OCI-LY3 (cell line): ENCODE results near the gene NUFIP2.

Experiments
- H2AFZ ChIP-seq: fragments of 200-600, 300-600 bp; shearing (Covaris generic); 2 replicates; pipeline ENCODE4 v1.6.0; 2014; ENCODE audit warnings: antibody characterized with exemption, low read depth, low read length
- H3K27ac ChIP-seq: fragments of 200-600, 300-600 bp; sonication (generic); 2 replicates; pipeline ENCODE4 v1.5.1; 2014; ENCODE audit warnings: mild to moderate bottlenecking, low read length, moderate library complexity, mixed read lengths
- H3K27me3 ChIP-seq: fragments of 200-600, 300-600 bp; sonication (generic); 2 replicates; pipeline ENCODE4 v1.6.1; 2014; ENCODE audit warnings: low read depth, low read length, mixed read lengths
- H3K36me3 ChIP-seq: fragments of 200-600, 300-600 bp; sonication (generic); replicated peaks from 2 replicates; pipeline ENCODE3; 2014; ENCODE audit warnings: low read depth, low read length, mixed read lengths
- H3K4me1 ChIP-seq: fragments of 300-600, 200-600 bp; sonication (generic); 2 replicates; pipeline ENCODE4 v1.6.1; 2014; ENCODE audit warnings: low read length, mixed read lengths
- H3K4me2 ChIP-seq: fragments of 200-600, 300-600 bp; sonication (generic); 2 replicates; pipeline ENCODE4 v1.6.1; 2014; ENCODE audit warnings: low read length, mixed read lengths
- H3K4me3 ChIP-seq: fragments of 300-600, 200-600 bp; sonication (generic); 2 replicates; pipeline ENCODE4 v1.5.1; 2014; ENCODE audit warnings: antibody characterized with exemption, mild to moderate bottlenecking, low read length, moderate library complexity
- H3K79me2 ChIP-seq: fragments of 300-600, 200-600 bp; shearing (Covaris generic); 2 replicates; pipeline ENCODE4 v1.6.1; 2014; ENCODE audit warnings: mild to moderate bottlenecking, low read length, mixed read lengths
- H3K9ac ChIP-seq: fragments of 300-600, 200-600 bp; shearing (Covaris generic); 2 replicates; pipeline ENCODE4 v1.6.0; 2014; ENCODE audit warnings: mild to moderate bottlenecking, low read length, moderate library complexity
- H3K9me3 ChIP-seq: fragments of 200-600, 300-600 bp; shearing (Covaris generic); 2 replicates; pipeline ENCODE4 v1.6.1; 2014; ENCODE audit warnings: low read length, mixed read lengths; ENCODE audit not compliant: insufficient read depth
- H4K20me1 ChIP-seq: fragments of 200-600, 300-600 bp; sonication (generic); 2 replicates; pipeline ENCODE4 v1.6.1; 2016; ENCODE audit warnings: low read length, mixed read lengths; ENCODE audit not compliant: insufficient read depth
- EZH2phosphoT487 ChIP-seq: fragments of 200-600 bp; shearing (Covaris generic); IDR thresholded peaks from 2 replicates; pipeline ENCODE4 v1.6.1; 2018; ENCODE audit warnings: antibody characterized with exemption, mixed run types, low read depth
- TF ChIP-seq, protein P1 (sequence below): fragments of 200-600, 300-600 bp; sonication (generic); IDR thresholded peaks from 2 replicates; pipeline ENCODE4 v1.5.1; 2014; ENCODE audit warnings: antibody characterized with exemption, low read length, low read depth

Gene NUFIP2

DNA sequence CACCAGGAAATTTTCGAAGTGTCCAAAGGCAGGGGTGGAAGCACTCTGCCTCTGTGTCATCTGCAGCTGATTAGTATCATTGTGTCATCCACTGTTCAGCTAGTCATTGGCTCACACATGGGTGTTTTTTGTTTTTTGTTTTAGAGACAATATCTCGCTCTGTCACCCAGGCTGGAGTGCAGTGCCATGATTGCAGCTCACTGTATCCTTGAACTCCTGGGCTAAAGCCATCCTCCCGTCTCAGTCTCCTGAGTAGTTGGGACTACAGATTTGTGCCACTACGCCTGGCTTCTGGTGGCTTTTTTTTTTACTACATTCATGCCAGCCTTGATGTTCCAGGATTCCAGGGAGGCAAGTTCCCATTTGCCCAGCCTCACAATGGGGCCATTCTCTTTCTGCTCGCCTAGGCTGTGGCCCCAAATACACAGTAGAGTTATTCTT lies 81.2 kb downstream of the NUFIP2 start:
- H3K79me2 ChIP-seq = no peaks in the 10 kb centered on the region
- no peak overlapping the region for H3K9ac ChIP-seq
- no peaks in the 10 kb centered on the region for H3K36me3 ChIP-seq
- no peaks in the 10 kb centered on the region for H3K9me3 ChIP-seq
- H3K4me3 ChIP-seq = no peak overlapping the region
- TF ChIP-seq, protein P1, sequence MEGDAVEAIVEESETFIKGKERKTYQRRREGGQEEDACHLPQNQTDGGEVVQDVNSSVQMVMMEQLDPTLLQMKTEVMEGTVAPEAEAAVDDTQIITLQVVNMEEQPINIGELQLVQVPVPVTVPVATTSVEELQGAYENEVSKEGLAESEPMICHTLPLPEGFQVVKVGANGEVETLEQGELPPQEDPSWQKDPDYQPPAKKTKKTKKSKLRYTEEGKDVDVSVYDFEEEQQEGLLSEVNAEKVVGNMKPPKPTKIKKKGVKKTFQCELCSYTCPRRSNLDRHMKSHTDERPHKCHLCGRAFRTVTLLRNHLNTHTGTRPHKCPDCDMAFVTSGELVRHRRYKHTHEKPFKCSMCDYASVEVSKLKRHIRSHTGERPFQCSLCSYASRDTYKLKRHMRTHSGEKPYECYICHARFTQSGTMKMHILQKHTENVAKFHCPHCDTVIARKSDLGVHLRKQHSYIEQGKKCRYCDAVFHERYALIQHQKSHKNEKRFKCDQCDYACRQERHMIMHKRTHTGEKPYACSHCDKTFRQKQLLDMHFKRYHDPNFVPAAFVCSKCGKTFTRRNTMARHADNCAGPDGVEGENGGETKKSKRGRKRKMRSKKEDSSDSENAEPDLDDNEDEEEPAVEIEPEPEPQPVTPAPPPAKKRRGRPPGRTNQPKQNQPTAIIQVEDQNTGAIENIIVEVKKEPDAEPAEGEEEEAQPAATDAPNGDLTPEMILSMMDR = no peak
- TF ChIP-seq EZH2phosphoT487 = no peak
- H4K20me1 ChIP-seq = no peaks in the 10 kb centered on the region
- no peak overlapping the region for H3K4me2 ChIP-seq
- H3K27ac ChIP-seq = no peak overlapping the region
- no peak overlapping the region for H2AFZ ChIP-seq
- H3K27me3 ChIP-seq = peaks cover 12% of the 10 kb centered on the region; the same call in 1 of the 2 replicates
- H3K4me1 ChIP-seq = no peaks in the 10 kb centered on the region

DNA sequence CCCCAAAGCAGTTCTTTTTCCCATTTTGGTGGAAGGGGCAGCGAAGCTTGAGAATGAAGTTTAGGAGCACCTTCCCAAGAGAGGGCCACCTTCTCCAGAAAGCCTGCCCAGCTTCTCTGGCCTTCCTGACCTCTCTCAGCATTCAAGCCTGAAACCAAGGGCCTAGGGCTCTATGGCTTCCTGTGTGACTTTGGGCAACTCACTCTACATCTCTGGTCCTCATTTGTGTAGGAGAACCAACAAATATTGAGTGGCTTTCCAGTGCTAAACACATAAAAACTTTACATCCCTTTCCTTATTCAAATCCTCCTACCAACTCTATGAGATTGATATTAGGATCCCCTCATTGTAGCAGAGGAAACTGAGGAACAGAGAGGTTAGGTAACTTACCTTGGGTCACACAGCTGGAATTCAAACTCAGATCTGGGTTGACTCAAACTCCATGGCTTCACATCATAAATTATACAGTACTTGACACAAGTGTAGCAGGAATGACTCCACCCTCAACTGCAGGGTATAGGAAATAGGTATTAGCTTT lies 81.8 kb downstream of the NUFIP2 start:
- Histone ChIP-seq H2AFZ (no peak overlapping the region), H3K4me2 (no peak overlapping the region), H3K36me3 (no peaks in the 10 kb centered on the region), H3K4me3 (no peak overlapping the region), H3K79me2 (no peaks in the 10 kb centered on the region), H3K9ac (no peak overlapping the region), H3K27ac (no peak overlapping the region), H3K9me3 (no peaks in the 10 kb centered on the region), H3K4me1 (no peaks in the 10 kb centered on the region), H3K27me3 (0 out of 2 replicates have a peak, but pooled peaks cover 8% of the 10 kb centered on the region), H4K20me1 (no peaks in the 10 kb centered on the region)
- TF ChIP-seq EZH2phosphoT487 = no peak
- TF ChIP-seq, protein P1 = no peak

DNA sequence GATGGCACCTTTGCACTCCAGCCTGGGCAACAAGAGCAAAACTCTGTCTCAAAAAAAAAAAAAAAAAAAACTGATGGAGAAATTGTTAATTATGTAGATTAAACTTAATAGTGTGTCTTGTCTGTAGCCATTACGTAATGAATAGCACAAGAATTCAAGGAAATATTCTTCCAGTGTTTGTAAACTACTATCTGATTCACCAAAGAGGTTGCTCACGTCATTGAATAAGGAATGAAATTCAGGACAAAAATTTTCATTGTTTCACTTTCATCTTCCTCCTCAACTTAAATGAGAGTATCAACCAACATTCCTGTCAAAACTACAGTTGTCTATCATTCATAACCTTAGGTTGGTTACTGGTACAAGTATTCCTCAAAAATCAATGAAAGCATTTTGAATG lies 83.1 kb downstream of the NUFIP2 start:
- Histone ChIP-seq H3K79me2 (no peaks in the 10 kb centered on the region), H3K9ac (no peak overlapping the region), H3K27ac (no peak overlapping the region), H3K4me3 (no peak overlapping the region), H3K4me1 (no peaks in the 10 kb centered on the region), H3K4me2 (no peak overlapping the region), H2AFZ (no peak overlapping the region), H3K36me3 (no peaks in the 10 kb centered on the region), H3K9me3 (no peaks in the 10 kb centered on the region), H4K20me1 (no peaks in the 10 kb centered on the region), H3K27me3 (no peaks in the 10 kb centered on the region)
- TF ChIP-seq, protein P1 = no peak
- no peak for TF ChIP-seq EZH2phosphoT487

DNA sequence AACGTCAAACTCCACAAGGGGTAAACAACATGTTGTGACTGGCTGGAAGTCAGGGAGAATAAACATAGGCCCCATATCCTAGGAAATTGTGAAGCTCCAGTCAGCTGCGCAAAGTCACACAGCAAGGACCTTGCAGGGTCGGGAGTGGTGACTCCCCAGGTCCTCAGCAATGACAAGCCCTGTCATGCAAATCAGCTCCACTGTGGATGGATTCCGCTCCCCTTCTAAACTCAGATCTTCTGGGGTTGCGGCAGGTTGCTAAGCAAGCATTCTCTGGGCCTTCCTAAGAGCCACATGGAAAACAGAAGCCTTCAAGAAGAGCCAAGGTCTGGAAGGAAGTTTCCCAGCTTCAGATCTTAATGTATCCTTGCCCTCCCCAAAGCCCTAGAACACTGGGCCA lies 84.9 kb downstream of the NUFIP2 start:
- Histone ChIP-seq H2AFZ (no peak overlapping the region), H3K27ac (no peak overlapping the region)
- TF ChIP-seq, protein P1 = no peak
- no peak for TF ChIP-seq EZH2phosphoT487

More for the DNA sequence above, 84.9 kb downstream of the NUFIP2 start:
- no peak overlapping the region for H3K4me2 ChIP-seq
- H3K4me3 ChIP-seq = no peak overlapping the region
- no peaks in the 10 kb centered on the region for H4K20me1 ChIP-seq
- H3K9ac ChIP-seq = no peak overlapping the region
- 0 out of 2 replicates have a peak, but pooled peaks cover 2% of the 10 kb centered on the region for H3K27me3 ChIP-seq
- no peaks in the 10 kb centered on the region for H3K36me3 ChIP-seq
- no peaks in the 10 kb centered on the region for H3K4me1 ChIP-seq
- H3K9me3 ChIP-seq = no peaks in the 10 kb centered on the region
- no peaks in the 10 kb centered on the region for H3K79me2 ChIP-seq
